Esophagus muscularis mucosa (tissue), 4 donors: ENCODE results near the gene GPC6. TPM values are rescaled to one million over a fixed set of nuclear protein-coding genes. Genes with fewer than 3 reads are reported as not detected.

Source experiments
- DNase-seq: peaks from one replicate; pipeline ENCODE4 v3.0.0-alpha.2; 2017; ENCODE audit errors: extremely low spot score
- H3K27ac ChIP-seq, 4 donors: fragments of 200-600 bp; sonication (generic); replicated peaks in 1 of 4; 1 replicate in 3 of 4; 2 replicates in 1 of 4; pipeline ENCODE4 v1.5.1; 2016 to 2019; ENCODE audit warnings: mild to moderate bottlenecking in 1 of 4
- H3K27me3 ChIP-seq, 4 donors: fragments of 200-600 bp; sonication (generic); one replicate each; pipeline versions ENCODE4 v1.5.1 to v1.6.0; 2016 to 2019
- H3K36me3 ChIP-seq, 4 donors: fragments of 200-600 bp; sonication (generic); one replicate each; pipeline ENCODE4 v1.5.1; 2016 to 2019
- H3K4me1 ChIP-seq, 4 donors: fragments of 200-600 bp; sonication (generic); one replicate each; pipeline ENCODE4 v1.5.1; 2016 to 2019
- H3K4me3 ChIP-seq, 4 donors: fragments of 200-600 bp; sonication (generic); 1 replicate in 2 of 4; 2 replicates in 2 of 4; pipeline ENCODE4 v1.5.1; 2016 to 2019; ENCODE audit warnings: mild to moderate bottlenecking in 4 of 4, moderate library complexity in 1 of 4
- H3K9me3 ChIP-seq, 4 donors: fragments of 200-600 bp; sonication (generic); 1 replicate in 3 of 4; 2 replicates in 1 of 4; pipeline ENCODE4 v1.5.1; 2016 to 2019
- CTCF ChIP-seq, 3 experiments: fragments of 200-600 bp in 2 of 3; fragments of 450-650 bp in 1 of 3; sonication (generic) in 2 of 3; IDR thresholded peaks; one replicate each; pipeline ENCODE4 v1.5.1; 2017 to 2019; ENCODE audit warnings: antibody characterized with exemption in 3 of 3, mild to moderate bottlenecking in 2 of 3, moderate library complexity in 1 of 3
- EP300 ChIP-seq: sonication (generic); formaldehyde crosslinking; IDR thresholded peaks from one replicate; pipeline ENCODE4 v1.6.1; 2017; ENCODE audit warnings: antibody characterized with exemption
- POLR2A ChIP-seq: fragments of 450-650 bp; IDR thresholded peaks from one replicate; pipeline ENCODE4 v1.6.1; 2017; ENCODE audit warnings: antibody characterized with exemption, moderate library complexity, mild to moderate bottlenecking, low read depth
- POLR2AphosphoS5 ChIP-seq, 2 donors: sonication (generic); formaldehyde crosslinking; IDR thresholded peaks; one replicate each; pipeline ENCODE4 v1.6.1; 2017; ENCODE audit warnings: antibody characterized with exemption in 2 of 2
- WGBS: methylation state at CpG from one replicate; pipeline ENCODE4 v1.1.5; 2018; 5-methylcytosine and 5-hydroxymethylcytosine counted together
- intact Hi-C: fragments of 100-400 bp; cut with DNase I; formaldehyde crosslinking; loops from one replicate; pipeline ENCODE4 v1.15.1; 2023
- total RNA-seq, 4 donors: library from RNA; depleted of rRNA; stranded (reverse); fragments of >200 nt; gene quantifications; one replicate each; pipeline versions ENCODE4 v1.1.0 to v1.2.1, GENCODE V29; 2016

The GPC6 gene
- total RNA-seq, 4 donors from 2014 or later, result 6.5 to 17.2 (median 13.5) TPM

DNA sequence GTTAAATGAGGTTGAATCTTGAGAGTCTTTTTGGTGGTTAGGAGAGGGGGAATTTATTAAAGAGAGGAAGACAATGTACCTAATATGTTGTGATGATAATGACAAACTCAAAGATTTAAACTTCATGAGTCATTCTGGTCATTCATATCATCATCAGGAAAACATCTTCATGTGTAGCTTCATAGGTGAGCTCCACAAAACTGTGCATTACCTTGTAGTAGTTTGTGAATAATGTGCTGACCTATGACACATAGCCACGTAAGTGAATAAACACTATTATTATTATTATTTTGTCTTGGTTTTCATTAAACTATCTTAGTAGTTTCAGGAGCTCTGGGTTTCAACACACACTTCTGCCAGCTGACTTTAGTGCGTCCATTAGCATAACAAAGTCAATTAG is 997 bp upstream of the GPC6 start:
- Histone ChIP-seq H3K9me3 (no peaks in the 10 kb centered on the region), H3K4me3 (peak overlapping the region in 1 of 4 donors; percentile 53), H3K36me3 (no peaks in the 10 kb centered on the region), H3K4me1 (peaks cover 0 to 25% (median 17%) of the 10 kb centered on the region in 4 donors), H3K27ac (no peak overlapping the region), H3K27me3 (peaks cover 0 to 36% (median 5%) of the 10 kb centered on the region in 4 donors)
- intact Hi-C loops, result no loop called here
- no peak for TF ChIP-seq EP300
- TF ChIP-seq CTCF (IDR thresholded peaks at IDR 0.05), result no peak
- TF ChIP-seq POLR2AphosphoS5 (IDR thresholded peaks at IDR 0.05), result no peak
- DNase-seq, result no peak
- WGBS, result 75% methylated on average over 2 of the region's 2 CpGs

DNA sequence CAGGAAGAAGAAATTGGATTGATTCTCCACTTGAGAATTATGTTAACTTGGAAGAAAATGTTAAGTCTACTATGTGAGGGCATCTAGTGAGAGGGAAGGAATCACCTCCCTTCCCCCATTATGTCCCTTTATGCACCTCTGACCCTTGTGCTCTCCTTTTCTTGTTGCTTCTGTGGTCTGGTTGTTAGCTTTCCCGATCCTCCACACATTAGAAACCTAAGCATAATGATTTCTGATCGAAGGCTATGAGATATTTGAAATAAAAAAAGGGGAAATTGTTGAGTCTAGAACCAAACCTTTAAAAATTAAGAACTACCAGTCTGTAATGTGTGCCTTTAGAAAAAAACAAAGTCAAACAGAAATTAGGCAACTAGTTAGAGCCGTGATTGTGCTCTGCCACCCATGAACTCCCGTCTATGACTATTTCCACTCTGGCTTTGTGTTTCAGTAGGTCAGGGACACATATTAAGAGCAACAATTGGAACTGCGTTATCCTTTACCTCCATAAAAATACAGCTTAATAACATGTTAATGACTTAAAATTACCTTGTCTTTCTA is 463 bp upstream of the GPC6 start:
- TF ChIP-seq CTCF (IDR thresholded peaks at IDR 0.05), result no peak
- TF ChIP-seq EP300, result no peak
- no peak for DNase-seq
- peak overlapping the region in 3 of 4 donors; percentile 71 to 80 (median 78) for H3K27ac ChIP-seq
- peaks cover 0 to 36% (median 5%) of the 10 kb centered on the region in 4 donors for H3K27me3 ChIP-seq
- peak overlapping the region; percentile 53 to 64 (median 56) for H3K4me3 ChIP-seq
- no peaks in the 10 kb centered on the region for H3K9me3 ChIP-seq
- WGBS, result 18% methylated on average over 5 of the region's 5 CpGs
- H3K36me3 ChIP-seq, result no peaks in the 10 kb centered on the region
- H3K4me1 ChIP-seq, result peaks cover 0 to 25% (median 17%) of the 10 kb centered on the region in 4 donors
- intact Hi-C loops, result no loop called here

DNA sequence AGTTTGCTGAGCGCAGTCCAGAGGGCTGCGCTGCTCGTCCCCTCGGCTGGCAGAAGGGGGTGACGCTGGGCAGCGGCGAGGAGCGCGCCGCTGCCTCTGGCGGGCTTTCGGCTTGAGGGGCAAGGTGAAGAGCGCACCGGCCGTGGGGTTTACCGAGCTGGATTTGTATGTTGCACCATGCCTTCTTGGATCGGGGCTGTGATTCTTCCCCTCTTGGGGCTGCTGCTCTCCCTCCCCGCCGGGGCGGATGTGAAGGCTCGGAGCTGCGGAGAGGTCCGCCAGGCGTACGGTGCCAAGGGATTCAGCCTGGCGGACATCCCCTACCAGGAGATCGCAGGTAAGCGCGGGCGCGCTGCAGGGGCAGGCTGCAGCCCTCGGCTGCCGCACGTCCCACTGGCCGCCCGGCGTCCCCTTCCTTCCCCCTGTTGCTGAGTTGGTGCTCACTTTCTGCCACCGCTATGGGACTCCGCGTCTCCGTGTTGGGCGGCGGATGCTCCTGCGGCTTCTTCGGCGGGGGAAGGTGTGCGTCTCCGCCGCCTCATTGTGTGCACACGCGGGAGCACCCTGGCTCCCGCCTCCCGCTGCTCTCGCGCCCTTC is 772 bp downstream of the GPC6 start:
- no peaks in the 10 kb centered on the region for H3K36me3 ChIP-seq
- no peaks in the 10 kb centered on the region for H3K9me3 ChIP-seq
- under 1% methylated on average over 17 of the region's 55 CpGs for WGBS
- peaks cover 0 to 36% (median 5%) of the 10 kb centered on the region in 4 donors for H3K27me3 ChIP-seq
- TF ChIP-seq POLR2AphosphoS5 (IDR thresholded peaks at IDR 0.05), result no peak
- no peak for TF ChIP-seq POLR2A
- no peak for TF ChIP-seq EP300
- TF ChIP-seq CTCF (IDR thresholded peaks at IDR 0.05), result no peak
- DNase-seq, result no peak
- peak overlapping the region; percentile 53 to 64 (median 56) for H3K4me3 ChIP-seq
- peaks cover 0 to 25% (median 17%) of the 10 kb centered on the region in 4 donors for H3K4me1 ChIP-seq
- peak overlapping the region; percentile 71 to 80 (median 76) for H3K27ac ChIP-seq
- intact Hi-C loops, result no loop called here

DNA sequence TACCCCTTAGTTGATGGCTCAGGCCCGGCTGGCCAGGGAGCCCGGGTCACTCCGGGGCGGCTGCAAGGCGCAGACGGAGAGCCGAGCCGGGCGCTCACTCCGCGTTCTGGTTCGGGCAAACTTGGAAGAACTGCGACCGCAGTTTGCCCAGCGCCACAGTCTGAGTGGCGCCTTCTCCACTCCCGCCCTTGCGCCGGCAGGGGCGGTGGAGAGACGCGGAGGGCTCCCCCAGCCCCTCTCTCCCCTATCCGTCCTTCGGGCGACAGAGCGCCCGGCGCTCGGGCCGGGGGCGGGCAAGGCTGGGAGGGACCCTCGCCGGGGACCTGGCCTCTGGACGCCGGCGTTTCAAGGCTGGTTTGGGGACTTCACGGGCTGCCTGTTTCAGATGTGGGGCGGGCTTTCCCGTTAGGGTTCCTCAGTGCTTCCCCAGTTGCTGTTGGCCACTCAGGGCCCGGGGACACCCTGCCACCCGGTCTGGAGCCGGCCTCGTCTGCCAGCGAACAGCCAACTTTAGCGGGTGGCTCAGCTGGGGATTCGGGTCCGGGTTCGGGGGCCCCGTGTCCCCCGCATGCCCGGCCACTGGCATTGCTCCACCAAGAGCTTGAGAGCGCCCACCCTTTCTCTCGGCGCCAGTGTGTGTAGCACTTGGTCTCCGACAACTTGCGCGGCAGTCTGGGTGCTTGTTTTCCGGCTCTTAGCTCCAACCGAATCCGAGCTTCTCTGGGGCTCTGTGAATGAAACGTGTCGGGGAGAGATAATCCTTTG is 1.5 kb downstream of the GPC6 start:
- H3K4me1 ChIP-seq, result peaks cover 0 to 25% (median 17%) of the 10 kb centered on the region in 4 donors
- peak overlapping the region; percentile 71 to 80 (median 76) for H3K27ac ChIP-seq
- intact Hi-C loops, result no loop called here
- DNase-seq, result no peak
- WGBS, result 0% methylated on average over 18 of the region's 62 CpGs
- no peaks in the 10 kb centered on the region for H3K36me3 ChIP-seq
- TF ChIP-seq CTCF (IDR thresholded peaks at IDR 0.05) (peak in 1 of 3 experiments; percentile 28), POLR2AphosphoS5 (IDR thresholded peaks at IDR 0.05) (peak in 1 of 2 donors; percentile 39), POLR2A (no peak), EP300 (no peak)
- no peaks in the 10 kb centered on the region for H3K9me3 ChIP-seq
- peak overlapping the region; percentile 53 to 64 (median 56) for H3K4me3 ChIP-seq
- peaks cover 0 to 36% (median 5%) of the 10 kb centered on the region in 4 donors for H3K27me3 ChIP-seq
